Measurements from ENCODE around the gene RPUSD1. TPM values are rescaled to one million over a fixed set of nuclear protein-coding genes. Genes with fewer than 3 reads are reported as not detected.
"Not testable (repeated sequence)": the region's sequence is repeated elsewhere in the genome, so short reads cannot be mapped to it uniquely, and the experiment has no call there.

Gene RPUSD1
- total and polyA plus RNA-seq, 8 donors, result 9.0 to 43.7 (median 20.1) TPM

- Histone ChIP-seq H3K4me1 (peaks cover 0 to 7% (median under 1%) of the 10 kb centered on the region in 4 donors), H3K4me3 (no peak overlapping the region), H3K9me3 (no peaks in the 10 kb centered on the region), H3K27me3 (peaks cover 0 to 40% (median 0%) of the 10 kb centered on the region in 3 donors), H3K27ac (no peak overlapping the region), H3K36me3 (no peaks in the 10 kb centered on the region)
- TF ChIP-seq POLR2AphosphoS5 (IDR thresholded peaks at IDR 0.05), result no peak
- 78 to 88% (median 82%) methylated on average over 6 to 13 of the region's 13 CpGs for WGBS, 5 donors
- DNase-seq, result no peak
- intact Hi-C loops (cut with DNase I; ENCODE audit: low total_unique reads), result no loop called here
These were observed 41.5 kb downstream of the RPUSD1 start for GRCh38 chr16:746637-747036.

DNA sequence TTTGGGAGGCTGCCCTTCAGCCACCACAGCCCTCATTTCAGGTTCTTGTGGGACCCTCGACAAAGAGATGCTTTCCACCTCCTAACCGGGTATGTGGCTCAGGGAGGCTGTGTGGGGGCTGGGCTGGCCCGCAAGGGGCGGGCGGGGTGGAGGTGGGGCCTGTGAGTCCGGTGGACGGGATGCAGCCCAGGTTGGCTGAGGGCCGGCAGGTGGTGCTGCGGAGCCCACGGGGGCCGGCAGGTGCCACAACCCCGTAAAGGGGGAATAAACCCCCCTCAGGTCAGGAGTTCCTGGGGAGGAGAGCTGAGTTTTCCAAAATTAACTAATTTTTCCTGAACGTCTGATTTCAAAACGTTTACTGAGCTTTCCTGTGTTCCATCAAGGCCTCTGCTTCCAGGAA, 42.4 kb downstream of the RPUSD1 start:
- no peaks in the 10 kb centered on the region for H3K9me3 ChIP-seq
- H3K27me3 ChIP-seq, result peaks cover 0 to 34% (median 0%) of the 10 kb centered on the region in 3 donors
- WGBS, 5 donors, result 0 to 12% (median 4%) methylated on average over 2 to 14 of the region's 14 CpGs
- no peak overlapping the region for H3K4me3 ChIP-seq
- intact Hi-C loops (cut with DNase I; ENCODE audit: low total_unique reads), result no loop called here
- H3K4me1 ChIP-seq, result peaks cover 0 to 8% (median 7%) of the 10 kb centered on the region in 4 donors
- DNase-seq, result peak; percentile 44 to 77
- TF ChIP-seq EP300 (IDR thresholded peaks at IDR 0.05) (no peak), CTCF (IDR thresholded peaks at IDR 0.05) (peak in 1 of 7 experiments; percentile 42), POLR2AphosphoS5 (IDR thresholded peaks at IDR 0.05) (no peak), POLR2A (IDR thresholded peaks at IDR 0.05) (no peak)
- H3K36me3 ChIP-seq, result no peaks in the 10 kb centered on the region
- no peak overlapping the region for H3K27ac ChIP-seq

- H3K27me3 ChIP-seq, result peaks cover 0 to 33% (median 0%) of the 10 kb centered on the region in 3 donors
- DNase-seq, result no peak
- H3K4me1 ChIP-seq, result peaks cover 10 to 23% (median 20%) of the 10 kb centered on the region in 4 donors
- TF ChIP-seq EP300 (IDR thresholded peaks at IDR 0.05) (no peak), CTCF (IDR thresholded peaks at IDR 0.05) (no peak), POLR2AphosphoS5 (IDR thresholded peaks at IDR 0.05) (no peak), POLR2A (IDR thresholded peaks at IDR 0.05) (no peak)
- WGBS, 5 donors, result 75 to 82% (median 79%) methylated on average over 12 to 21 of the region's 21 CpGs
- intact Hi-C loops (cut with DNase I; ENCODE audit: low total_unique reads), result no loop called here
- H3K9me3 ChIP-seq, result no peaks in the 10 kb centered on the region
- H3K36me3 ChIP-seq, result peaks cover 0 to 6% (median 1%) of the 10 kb centered on the region in 4 donors
- no peak overlapping the region for H3K27ac ChIP-seq
- no peak overlapping the region for H3K4me3 ChIP-seq
These were observed 44.2 kb downstream of the RPUSD1 start for GRCh38 chr16:743794-744500.

DNA sequence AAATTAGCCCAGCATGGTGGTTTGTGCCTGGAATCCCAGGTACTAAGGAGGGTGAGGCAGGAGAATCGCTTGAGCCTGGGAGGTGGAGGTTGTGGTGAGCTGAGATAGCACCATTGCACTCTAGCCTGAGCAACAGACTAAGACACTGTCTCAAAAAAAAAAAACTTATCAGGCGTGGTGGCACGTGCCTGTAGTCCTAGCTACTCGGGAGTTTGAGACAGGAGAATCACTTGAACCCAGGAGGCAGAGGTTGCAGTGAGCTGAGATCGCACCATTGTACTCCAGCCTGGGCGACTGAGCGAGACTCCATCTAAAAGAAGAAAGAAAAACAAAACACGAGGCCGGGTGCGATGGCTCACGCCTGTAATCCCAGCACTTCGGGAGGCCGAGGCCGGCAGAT, 45.3 kb downstream of the RPUSD1 start:
- DNase-seq; H3K9me3 ChIP-seq; H3K27ac ChIP-seq; H3K4me3 ChIP-seq; intact Hi-C loops (cut with DNase I; ENCODE audit: low total_unique reads): not testable (repeated sequence)
- 80 to 88% (median 85%) methylated on average over 14 of the region's 14 CpGs for WGBS, 5 donors
- H3K36me3 ChIP-seq, result peaks cover 2 to 15% (median 10%) of the 10 kb centered on the region in 4 donors
- peaks cover 0 to 33% (median 0%) of the 10 kb centered on the region in 3 donors for H3K27me3 ChIP-seq
- H3K4me1 ChIP-seq, result peaks cover 10 to 24% (median 20%) of the 10 kb centered on the region in 4 donors

DNA sequence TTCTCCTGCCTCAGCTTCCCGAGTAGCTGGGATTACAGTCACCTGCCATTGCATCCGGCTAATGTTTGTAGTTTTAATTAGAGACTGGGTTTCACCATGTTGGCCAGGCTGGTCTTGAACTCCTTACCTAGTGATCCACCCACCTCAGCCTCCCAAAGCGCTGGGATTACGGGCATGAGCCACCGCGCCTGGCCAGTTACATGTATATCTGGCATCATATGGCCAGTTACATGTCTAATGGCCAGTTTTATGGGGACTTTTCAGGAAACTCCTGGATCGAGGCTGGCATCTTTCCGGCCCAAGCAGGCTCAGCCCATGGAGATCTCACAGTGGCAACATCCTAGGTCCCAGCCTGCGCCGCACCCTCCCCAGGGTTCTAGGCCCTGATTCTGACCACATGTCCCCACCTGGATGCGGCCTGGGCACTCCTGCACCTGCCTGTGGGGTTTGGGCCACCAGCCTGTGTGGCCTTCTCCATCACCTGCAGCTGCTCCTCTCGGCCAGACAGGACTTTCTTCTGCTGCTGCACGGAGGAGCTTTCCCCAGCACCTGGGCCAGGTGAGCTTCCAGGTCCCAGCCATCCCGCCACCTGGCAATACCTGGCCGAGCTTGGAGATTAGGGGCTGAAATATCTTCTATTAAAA, 46.1 kb downstream of the RPUSD1 start:
- peaks cover 10 to 28% (median 20%) of the 10 kb centered on the region in 4 donors for H3K4me1 ChIP-seq
- no peak for DNase-seq
- peaks cover 10 to 23% (median 18%) of the 10 kb centered on the region in 4 donors for H3K36me3 ChIP-seq
- H3K4me3 ChIP-seq, result no peak overlapping the region
- no peak overlapping the region for H3K27ac ChIP-seq
- intact Hi-C loops (cut with DNase I; ENCODE audit: low total_unique reads), result no loop called here
- TF ChIP-seq EP300 (IDR thresholded peaks at IDR 0.05) (no peak), CTCF (IDR thresholded peaks at IDR 0.05) (no peak), POLR2A (IDR thresholded peaks at IDR 0.05) (no peak), POLR2AphosphoS5 (IDR thresholded peaks at IDR 0.05) (no peak)
- peaks cover 0 to 33% (median 0%) of the 10 kb centered on the region in 3 donors for H3K27me3 ChIP-seq
- no peaks in the 10 kb centered on the region for H3K9me3 ChIP-seq
- 83 to 92% (median 90%) methylated on average over 12 to 15 of the region's 15 CpGs for WGBS, 5 donors

Measured in stomach (tissue), 9 donors.